Measurements from ENCODE around the gene IRAK2.

Gene IRAK2

DNA sequence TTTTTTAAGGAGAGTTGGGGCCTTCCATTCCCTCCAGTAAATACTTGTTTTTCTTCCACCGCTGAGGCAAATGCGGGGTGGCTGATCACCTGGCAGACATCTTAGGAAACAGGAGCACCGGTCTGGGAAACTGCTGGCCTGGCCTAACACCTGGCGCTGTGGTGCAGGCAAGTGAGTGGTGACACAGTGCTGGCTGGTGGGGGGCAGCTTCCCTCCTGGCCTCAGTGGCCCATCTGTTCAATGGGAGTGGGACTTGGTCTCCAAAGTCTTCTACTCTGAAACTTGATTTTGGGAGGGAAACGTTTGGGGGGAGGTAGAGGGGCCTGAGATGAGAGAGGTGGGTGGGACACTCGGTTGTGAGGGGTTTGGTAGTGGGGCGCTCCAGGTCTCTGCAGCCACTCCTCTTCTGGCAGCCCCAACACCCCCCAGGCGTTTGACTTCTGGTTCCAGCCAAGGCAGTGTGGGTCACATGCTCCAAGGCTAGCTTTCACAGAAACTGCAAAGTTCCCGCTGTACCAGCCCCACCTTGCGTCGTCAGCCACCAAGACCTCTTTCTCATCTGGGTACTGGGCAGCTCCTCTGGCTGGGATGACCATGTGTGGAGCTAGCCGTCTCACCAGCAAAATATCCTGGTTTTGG lies 123.3 kb downstream of the IRAK2 start:
- TF ChIP-seq, protein P1, sequence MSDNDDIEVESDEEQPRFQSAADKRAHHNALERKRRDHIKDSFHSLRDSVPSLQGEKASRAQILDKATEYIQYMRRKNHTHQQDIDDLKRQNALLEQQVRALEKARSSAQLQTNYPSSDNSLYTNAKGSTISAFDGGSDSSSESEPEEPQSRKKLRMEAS (IDR thresholded peaks at IDR 0.05; ENCODE audit: low read depth, low read length), result no peak
- no peak for TF ChIP-seq POLR2A (IDR thresholded peaks at IDR 0.05; ENCODE audit: extremely low read depth, insufficient read length)
- no peak overlapping the region for H3K4me3 ChIP-seq (ENCODE audit: low read depth, low read length)
- DNase-seq (ENCODE audit: low read depth), result no peak

DNA sequence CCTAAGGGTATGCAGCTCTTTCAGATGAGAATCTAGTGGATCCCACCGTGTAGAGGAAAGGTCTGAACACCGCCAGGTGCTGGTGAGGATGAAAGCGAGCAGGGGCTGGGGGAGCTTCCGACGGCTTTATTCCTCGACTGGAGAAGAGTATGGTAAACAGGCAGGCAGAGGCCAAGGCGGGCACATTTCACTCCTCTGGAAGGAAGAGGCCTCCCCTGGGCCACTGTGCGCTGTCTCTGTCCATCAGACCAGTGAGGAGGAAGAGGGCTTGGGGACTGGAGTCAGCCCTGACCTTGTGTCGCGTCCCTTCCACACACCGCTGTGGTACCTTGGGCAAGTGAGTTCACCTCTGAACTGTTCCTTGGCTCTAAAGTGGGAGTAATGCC lies 123.8 kb downstream of the IRAK2 start:
- no peak overlapping the region for H3K4me3 ChIP-seq (ENCODE audit: low read depth, low read length)
- no peak for DNase-seq (ENCODE audit: low read depth)
- no peak for TF ChIP-seq MYC (IDR thresholded peaks at IDR 0.05; ENCODE audit: low read depth, low read length)
- TF ChIP-seq, protein P2, sequence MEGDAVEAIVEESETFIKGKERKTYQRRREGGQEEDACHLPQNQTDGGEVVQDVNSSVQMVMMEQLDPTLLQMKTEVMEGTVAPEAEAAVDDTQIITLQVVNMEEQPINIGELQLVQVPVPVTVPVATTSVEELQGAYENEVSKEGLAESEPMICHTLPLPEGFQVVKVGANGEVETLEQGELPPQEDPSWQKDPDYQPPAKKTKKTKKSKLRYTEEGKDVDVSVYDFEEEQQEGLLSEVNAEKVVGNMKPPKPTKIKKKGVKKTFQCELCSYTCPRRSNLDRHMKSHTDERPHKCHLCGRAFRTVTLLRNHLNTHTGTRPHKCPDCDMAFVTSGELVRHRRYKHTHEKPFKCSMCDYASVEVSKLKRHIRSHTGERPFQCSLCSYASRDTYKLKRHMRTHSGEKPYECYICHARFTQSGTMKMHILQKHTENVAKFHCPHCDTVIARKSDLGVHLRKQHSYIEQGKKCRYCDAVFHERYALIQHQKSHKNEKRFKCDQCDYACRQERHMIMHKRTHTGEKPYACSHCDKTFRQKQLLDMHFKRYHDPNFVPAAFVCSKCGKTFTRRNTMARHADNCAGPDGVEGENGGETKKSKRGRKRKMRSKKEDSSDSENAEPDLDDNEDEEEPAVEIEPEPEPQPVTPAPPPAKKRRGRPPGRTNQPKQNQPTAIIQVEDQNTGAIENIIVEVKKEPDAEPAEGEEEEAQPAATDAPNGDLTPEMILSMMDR (IDR thresholded peaks at IDR 0.05; ENCODE audit: low read depth, low read length), result no peak

GRCh38 chr3:10289077-10289476 lies 124.4 kb downstream of the IRAK2 start:
- no peak for DNase-seq (ENCODE audit: low read depth)
- no peak for TF ChIP-seq MYC (IDR thresholded peaks at IDR 0.05; ENCODE audit: low read depth, low read length)
- TF ChIP-seq, protein P1 (IDR thresholded peaks at IDR 0.05; ENCODE audit: low read depth, low read length), result no peak
- TF ChIP-seq, protein P2 (IDR thresholded peaks at IDR 0.05; ENCODE audit: low read depth, low read length), result no peak
- no peak for TF ChIP-seq POLR2A (IDR thresholded peaks at IDR 0.05; ENCODE audit: extremely low read depth, insufficient read length)
- H3K4me3 ChIP-seq (ENCODE audit: low read depth, low read length), result no peak overlapping the region

GRCh38 chr3:10289787-10290355 lies 125.2 kb downstream of the IRAK2 start:
- no peak for TF ChIP-seq POLR2A (IDR thresholded peaks at IDR 0.05; ENCODE audit: extremely low read depth, insufficient read length)
- no peak for TF ChIP-seq MYC (IDR thresholded peaks at IDR 0.05; ENCODE audit: low read depth, low read length)
- TF ChIP-seq, protein P2 (IDR thresholded peaks at IDR 0.05; ENCODE audit: low read depth, low read length), result peak; percentile 3
- TF ChIP-seq, protein P1 (IDR thresholded peaks at IDR 0.05; ENCODE audit: low read depth, low read length), result no peak
- DNase-seq (ENCODE audit: low read depth), result no peak
- H3K4me3 ChIP-seq (ENCODE audit: low read depth, low read length), result no peak overlapping the region

DNA sequence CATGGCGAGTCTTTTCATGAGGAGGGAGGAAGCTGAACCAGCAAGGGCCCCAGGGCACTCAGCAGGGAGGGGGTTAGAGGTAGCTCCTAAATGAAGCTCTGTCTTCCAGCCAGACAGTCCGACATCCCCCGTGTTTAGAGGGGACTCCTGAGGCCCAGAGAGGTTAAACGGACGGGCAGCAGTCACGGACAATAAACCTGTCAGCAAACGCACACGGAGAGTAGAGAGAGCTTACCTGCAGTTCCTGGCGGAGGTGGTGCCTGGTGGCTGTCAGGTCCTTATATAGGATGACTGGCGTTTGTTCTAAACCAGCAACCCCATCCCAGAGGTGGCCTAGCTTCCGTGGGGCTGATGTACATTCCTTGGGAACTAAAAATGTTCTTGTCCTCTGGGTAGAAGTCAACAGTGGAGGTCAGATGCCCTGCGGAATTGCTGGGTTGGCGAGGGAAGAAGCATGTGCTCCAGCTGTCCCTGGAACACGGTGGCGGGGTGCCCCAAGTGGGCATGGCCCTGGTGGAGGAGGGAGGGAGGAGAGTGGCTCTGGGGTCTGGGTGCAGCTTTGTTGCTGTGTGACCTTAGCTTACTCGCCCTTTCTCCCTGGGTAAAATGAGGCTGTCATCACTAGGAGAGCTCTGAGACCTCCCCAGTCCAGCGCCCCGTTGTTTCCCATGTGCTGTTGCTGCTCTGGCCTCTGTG lies 125.9 kb downstream of the IRAK2 start:
- DNase-seq (ENCODE audit: low read depth), result no peak
- H3K4me3 ChIP-seq (ENCODE audit: low read depth, low read length), result no peak overlapping the region
- no peak for TF ChIP-seq POLR2A (IDR thresholded peaks at IDR 0.05; ENCODE audit: extremely low read depth, insufficient read length)

GRCh38 chr3:10291641-10292040 lies 126.9 kb downstream of the IRAK2 start:
- H3K4me3 ChIP-seq (ENCODE audit: low read depth, low read length), result no peak overlapping the region
- TF ChIP-seq, protein P2 (IDR thresholded peaks at IDR 0.05; ENCODE audit: low read depth, low read length), result no peak
- TF ChIP-seq POLR2A (IDR thresholded peaks at IDR 0.05; ENCODE audit: extremely low read depth, insufficient read length) (no peak), MYC (IDR thresholded peaks at IDR 0.05; ENCODE audit: low read depth, low read length) (no peak)
- TF ChIP-seq, protein P1 (IDR thresholded peaks at IDR 0.05; ENCODE audit: low read depth, low read length), result no peak
- peak; percentile 68 for DNase-seq (ENCODE audit: low read depth)
